SKM-1 treated with dmso at 0.1 percent for 144 hours (cell line): ENCODE measurements around the gene SMIM28.

Source experiments
- DNase-seq: peaks from one replicate; lab custom pipeline; 2025; ENCODE audit not compliant: unreplicated experiment; lab: John Stamatoyannopoulos, UW

The SMIM28 gene

GRCh38 chr6:138429761-138430160 is 52.1 kb downstream of the SMIM28 start:
- no peak for DNase-seq

- no peak for DNase-seq
Measured at GRCh38 chr6:138430361-138431145, 52.8 kb downstream of the SMIM28 start.

- DNase-seq: peak; percentile 85
Measured at GRCh38 chr6:138431256-138432062, 53.8 kb downstream of the SMIM28 start.

GRCh38 chr6:138432063-138432356 is 54.3 kb downstream of the SMIM28 start:
- DNase-seq: no peak
